ACHN (cell line): ENCODE data around the gene MEST.

Experiments used
- DNase-seq: peaks from one replicate; pipeline ENCODE4 v3.0.0-alpha.2; 2015
- in situ Hi-C: cut with HindIII; loops from 2 replicates; pipeline ENCODE4 v1.10.0; 2017; ENCODE audit warnings: low sequenced_read_pairs, low pct_ligation_motif_present, low pct_unique_long_range_greater_than_20kb

MEST gene

GRCh38 chr7:130479716-130480400, 12.0 kb upstream of the MEST start:
- no peak for DNase-seq
- in situ Hi-C loops: no loop called here

GRCh38 chr7:130481898-130482297, 10.0 kb upstream of the MEST start:
- in situ Hi-C loops: no loop called here
- no peak for DNase-seq

GRCh38 chr7:130483031-130483430, 8.9 kb upstream of the MEST start:
- in situ Hi-C loops: no loop called here
- DNase-seq: no peak

- no peak for DNase-seq
- in situ Hi-C loops: no loop called here
Measured at GRCh38 chr7:130485734-130486113, 6.2 kb upstream of the MEST start.

- in situ Hi-C loops: no loop called here
- peak; percentile 75 for DNase-seq
Measured at GRCh38 chr7:130486114-130486953, 5.6 kb upstream of the MEST start.

- no peak for DNase-seq
- in situ Hi-C loops: no loop called here
Measured at GRCh38 chr7:130486954-130487436, 4.9 kb upstream of the MEST start.

- in situ Hi-C loops: no loop called here
- no peak for DNase-seq
Measured at GRCh38 chr7:130488392-130489139, 3.3 kb upstream of the MEST start.

GRCh38 chr7:130489140-130489983, 2.5 kb upstream of the MEST start:
- in situ Hi-C loops: no loop called here
- DNase-seq: no peak

GRCh38 chr7:130490311-130490791, 1.5 kb upstream of the MEST start:
- DNase-seq: no peak
- in situ Hi-C loops: no loop called here

GRCh38 chr7:130490888-130491804, 739 bp upstream of the MEST start:
- peak; percentile 51 for DNase-seq
- in situ Hi-C loops: no loop called here

GRCh38 chr7:130492523-130493274, 814 bp downstream of the MEST start:
- DNase-seq: no peak
- in situ Hi-C loops: no loop called here

- in situ Hi-C loops: no loop called here
- no peak for DNase-seq
Measured at GRCh38 chr7:130493275-130493873, 1.5 kb downstream of the MEST start.

GRCh38 chr7:130494431-130494858, 2.6 kb downstream of the MEST start:
- in situ Hi-C loops: no loop called here
- DNase-seq: no peak

GRCh38 chr7:130500463-130500862, 8.6 kb downstream of the MEST start:
- in situ Hi-C loops: no loop called here
- no peak for DNase-seq

GRCh38 chr7:130500910-130501309, 9.0 kb downstream of the MEST start:
- in situ Hi-C loops: no loop called here
- no peak for DNase-seq

- in situ Hi-C loops: no loop called here
- no peak for DNase-seq
Measured at GRCh38 chr7:130505753-130506152, 13.9 kb downstream of the MEST start.
